ENCODE measurements around the gene C7orf25. TPM values are rescaled to one million over a fixed set of nuclear protein-coding genes. Genes with fewer than 3 reads are reported as not detected.

Gene C7orf25
- total and polyA plus RNA-seq, 10 of the 15 experiments (the other 5 are each of a cell fraction or from before 2014, with no cell fraction given) = 0.63 to 3.2 (median 1.7) TPM

DNA sequence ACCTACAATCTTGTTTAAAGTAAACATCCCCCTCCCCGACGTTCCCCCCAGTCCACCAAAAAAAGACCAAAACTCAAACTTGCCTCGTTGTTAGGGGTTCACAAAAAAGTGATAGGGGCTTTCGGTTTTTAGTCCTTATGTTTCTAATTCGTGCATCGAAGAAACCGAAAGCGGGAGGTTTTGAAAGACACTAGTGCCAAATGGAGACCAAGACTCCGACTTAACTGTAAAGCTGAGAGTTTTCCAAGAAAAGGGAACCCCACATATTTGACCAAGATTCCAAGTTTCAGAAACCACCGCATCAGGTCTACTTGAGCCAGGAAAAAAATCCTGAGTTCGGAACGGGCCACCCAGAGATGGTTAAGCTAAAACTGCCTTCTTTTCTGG lies 19.6 kb upstream of the C7orf25 start:
- 0 out of 2 replicates have a peak overlapping the region, but pooled peaks have one; percentile 31 for H3K4me2 ChIP-seq (ENCODE audit: control insufficient read depth, insufficient read depth)
- H3K27me3 ChIP-seq (replicated peaks in 1 of 2; ENCODE audit: control insufficient read depth in 2 of 2, insufficient read depth in 2 of 2, low read length in 1 of 2) = no peaks in the 10 kb centered on the region
- FAIRE-seq = no peak
- no peak for DNase-seq (ENCODE audit: low read depth, low spot score)
- no peak for TF ChIP-seq FOXM1 (IDR thresholded peaks at IDR 0.05; ENCODE audit: low read depth, low read length)
- 0 out of 2 replicates have a peak, but pooled peaks have one; percentile 17 for TF ChIP-seq NFIC (IDR thresholded peaks at IDR 0.05; ENCODE audit: low read depth, low read length)
- TF ChIP-seq WRNIP1 (IDR thresholded peaks at IDR 0.05; ENCODE audit: borderline replicate concordance, low read depth, low read length) = no peak
- TF ChIP-seq, protein P1, sequence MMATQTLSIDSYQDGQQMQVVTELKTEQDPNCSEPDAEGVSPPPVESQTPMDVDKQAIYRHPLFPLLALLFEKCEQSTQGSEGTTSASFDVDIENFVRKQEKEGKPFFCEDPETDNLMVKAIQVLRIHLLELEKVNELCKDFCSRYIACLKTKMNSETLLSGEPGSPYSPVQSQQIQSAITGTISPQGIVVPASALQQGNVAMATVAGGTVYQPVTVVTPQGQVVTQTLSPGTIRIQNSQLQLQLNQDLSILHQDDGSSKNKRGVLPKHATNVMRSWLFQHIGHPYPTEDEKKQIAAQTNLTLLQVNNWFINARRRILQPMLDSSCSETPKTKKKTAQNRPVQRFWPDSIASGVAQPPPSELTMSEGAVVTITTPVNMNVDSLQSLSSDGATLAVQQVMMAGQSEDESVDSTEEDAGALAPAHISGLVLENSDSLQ (IDR thresholded peaks at IDR 0.05) = no peak
- 0 out of 2 replicates have a peak, but pooled peaks have one; percentile 7 for TF ChIP-seq NBN (IDR thresholded peaks at IDR 0.05)
- peak in 1 of 2 experiments; percentile 12; a peak in 2 of 4 replicates for TF ChIP-seq IKZF2 (IDR thresholded peaks at IDR 0.05)
- TF ChIP-seq, protein P2, sequence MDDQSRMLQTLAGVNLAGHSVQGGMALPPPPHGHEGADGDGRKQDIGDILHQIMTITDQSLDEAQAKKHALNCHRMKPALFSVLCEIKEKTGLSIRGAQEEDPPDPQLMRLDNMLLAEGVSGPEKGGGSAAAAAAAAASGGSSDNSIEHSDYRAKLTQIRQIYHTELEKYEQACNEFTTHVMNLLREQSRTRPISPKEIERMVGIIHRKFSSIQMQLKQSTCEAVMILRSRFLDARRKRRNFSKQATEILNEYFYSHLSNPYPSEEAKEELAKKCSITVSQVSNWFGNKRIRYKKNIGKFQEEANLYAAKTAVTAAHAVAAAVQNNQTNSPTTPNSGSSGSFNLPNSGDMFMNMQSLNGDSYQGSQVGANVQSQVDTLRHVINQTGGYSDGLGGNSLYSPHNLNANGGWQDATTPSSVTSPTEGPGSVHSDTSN (IDR thresholded peaks at IDR 0.05; ENCODE audit: insufficient replicate concordance, low read depth, low read length) = no peak
- TF ChIP-seq, protein P3, sequence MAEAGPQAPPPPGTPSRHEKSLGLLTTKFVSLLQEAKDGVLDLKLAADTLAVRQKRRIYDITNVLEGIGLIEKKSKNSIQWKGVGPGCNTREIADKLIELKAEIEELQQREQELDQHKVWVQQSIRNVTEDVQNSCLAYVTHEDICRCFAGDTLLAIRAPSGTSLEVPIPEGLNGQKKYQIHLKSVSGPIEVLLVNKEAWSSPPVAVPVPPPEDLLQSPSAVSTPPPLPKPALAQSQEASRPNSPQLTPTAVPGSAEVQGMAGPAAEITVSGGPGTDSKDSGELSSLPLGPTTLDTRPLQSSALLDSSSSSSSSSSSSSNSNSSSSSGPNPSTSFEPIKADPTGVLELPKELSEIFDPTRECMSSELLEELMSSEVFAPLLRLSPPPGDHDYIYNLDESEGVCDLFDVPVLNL (IDR thresholded peaks at IDR 0.05; ENCODE audit: low read depth, low read length) = peak; percentile 60
- TF ChIP-seq JUNB (IDR thresholded peaks at IDR 0.05) = no peak
- TF ChIP-seq, protein P4, sequence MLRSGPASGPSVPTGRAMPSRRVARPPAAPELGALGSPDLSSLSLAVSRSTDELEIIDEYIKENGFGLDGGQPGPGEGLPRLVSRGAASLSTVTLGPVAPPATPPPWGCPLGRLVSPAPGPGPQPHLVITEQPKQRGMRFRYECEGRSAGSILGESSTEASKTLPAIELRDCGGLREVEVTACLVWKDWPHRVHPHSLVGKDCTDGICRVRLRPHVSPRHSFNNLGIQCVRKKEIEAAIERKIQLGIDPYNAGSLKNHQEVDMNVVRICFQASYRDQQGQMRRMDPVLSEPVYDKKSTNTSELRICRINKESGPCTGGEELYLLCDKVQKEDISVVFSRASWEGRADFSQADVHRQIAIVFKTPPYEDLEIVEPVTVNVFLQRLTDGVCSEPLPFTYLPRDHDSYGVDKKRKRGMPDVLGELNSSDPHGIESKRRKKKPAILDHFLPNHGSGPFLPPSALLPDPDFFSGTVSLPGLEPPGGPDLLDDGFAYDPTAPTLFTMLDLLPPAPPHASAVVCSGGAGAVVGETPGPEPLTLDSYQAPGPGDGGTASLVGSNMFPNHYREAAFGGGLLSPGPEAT (IDR thresholded peaks at IDR 0.05; ENCODE audit: low read depth) = peak; percentile 1; the same call in 1 of the 2 replicates
- TF ChIP-seq, protein P5, sequence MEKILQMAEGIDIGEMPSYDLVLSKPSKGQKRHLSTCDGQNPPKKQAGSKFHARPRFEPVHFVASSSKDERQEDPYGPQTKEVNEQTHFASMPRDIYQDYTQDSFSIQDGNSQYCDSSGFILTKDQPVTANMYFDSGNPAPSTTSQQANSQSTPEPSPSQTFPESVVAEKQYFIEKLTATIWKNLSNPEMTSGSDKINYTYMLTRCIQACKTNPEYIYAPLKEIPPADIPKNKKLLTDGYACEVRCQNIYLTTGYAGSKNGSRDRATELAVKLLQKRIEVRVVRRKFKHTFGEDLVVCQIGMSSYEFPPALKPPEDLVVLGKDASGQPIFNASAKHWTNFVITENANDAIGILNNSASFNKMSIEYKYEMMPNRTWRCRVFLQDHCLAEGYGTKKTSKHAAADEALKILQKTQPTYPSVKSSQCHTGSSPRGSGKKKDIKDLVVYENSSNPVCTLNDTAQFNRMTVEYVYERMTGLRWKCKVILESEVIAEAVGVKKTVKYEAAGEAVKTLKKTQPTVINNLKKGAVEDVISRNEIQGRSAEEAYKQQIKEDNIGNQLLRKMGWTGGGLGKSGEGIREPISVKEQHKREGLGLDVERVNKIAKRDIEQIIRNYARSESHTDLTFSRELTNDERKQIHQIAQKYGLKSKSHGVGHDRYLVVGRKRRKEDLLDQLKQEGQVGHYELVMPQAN (conservative IDR thresholded peaks at IDR 0.05) = peak; percentile 44; the same call in 1 of the 2 replicates
- intact Hi-C loops (cut with micrococcal nuclease; ENCODE audit: unreplicated experiment) = loop anchor here (5.0 to 10.0 kb wide), 2 partner anchors 656 to 793 kb away; partner anchors contain the start of gene COA1
- peak overlapping the region; percentile 94 for H3K4me3 ChIP-seq
- peak overlapping the region; percentile 86 for H3K27ac ChIP-seq (ENCODE audit: control insufficient read depth, insufficient read depth)
- peak overlapping the region; percentile 88 for H3K9ac ChIP-seq (ENCODE audit: control insufficient read depth, insufficient read depth, low read length)
- whole genome bisulfite sequencing (ENCODE audit: insufficient coverage, insufficient replicate concordance, low lambda C conversion rate, missing lambda C conversion rate) = under 1% methylated on average over 11 of the region's 12 CpGs
- in situ Hi-C loops (cut with MboI) = loop anchor here (10.0 kb wide), 3 partner anchors 643 to 903 kb away; partner anchors contain the start of gene COA1
- ChIA-PET POLR2A (interaction anchor here (1.0 to 6.1 kb wide), 8 partner anchors 9 to 651 kb away, joined by 3 to 50 read pairs (median 6); partner anchors contain the start of genes C7orf25 and STK17A), CTCF (interaction anchor here (0.5 to 4.9 kb wide), 12 partner anchors 9 to 651 kb away, joined by 3 to 33 read pairs (median 4); partner anchors contain the start of genes C7orf25 and STK17A), SMC1A (ENCODE audit: uncharacterized antibody, unreplicated experiment) (interaction anchor here (0.6 to 5.8 kb wide), 14 partner anchors 7 to 1050 kb away, joined by 3 to 42 read pairs (median 4); partner anchors contain the start of gene C7orf25), RAD21 (ENCODE audit: unreplicated experiment) (interaction anchor here (0.8 to 4.7 kb wide), 10 partner anchors 10 to 991 kb away, joined by 3 to 20 read pairs (median 3); no protein-coding TSS in a partner anchor)
- H4K20me1 ChIP-seq (ENCODE audit: control insufficient read depth, insufficient read depth) = peaks cover 5% of the 10 kb centered on the region
- H3K36me3 ChIP-seq (ENCODE audit: control insufficient read depth in 2 of 2, insufficient read depth in 2 of 2, low read length in 1 of 2) = 0 out of 4 replicates have a peak, but pooled peaks cover 0 to 15% of the 10 kb centered on the region in 2 experiments
- BruUV-seq (replicated peaks) = no TSS peak
- H3K4me1 ChIP-seq (ENCODE audit: control insufficient read depth, insufficient read depth, low read length) = peaks cover 15% of the 10 kb centered on the region; the same call in 1 of the 2 replicates
- H2AFZ ChIP-seq (ENCODE audit: control insufficient read depth, low read depth, low read length) = peak overlapping the region; percentile 63
- H3K9me3 ChIP-seq (replicated peaks; ENCODE audit: control insufficient read depth, insufficient read depth, low read length) = no peaks in the 10 kb centered on the region
- H3K79me2 ChIP-seq (ENCODE audit: control insufficient read depth, insufficient read depth, low read length) = peaks cover 93% of the 10 kb centered on the region
- 0 out of 3 replicates have a peak, but pooled peaks have one; percentile 5 for ATAC-seq

Data from GM12878 (cell line).